NCI-H1048 (cell line): ENCODE data around the gene FYB1.

ENCODE experiments used
- DNase-seq: peaks from one replicate; lab custom pipeline; 2025; lab: John Stamatoyannopoulos, UW

Gene FYB1

DNA sequence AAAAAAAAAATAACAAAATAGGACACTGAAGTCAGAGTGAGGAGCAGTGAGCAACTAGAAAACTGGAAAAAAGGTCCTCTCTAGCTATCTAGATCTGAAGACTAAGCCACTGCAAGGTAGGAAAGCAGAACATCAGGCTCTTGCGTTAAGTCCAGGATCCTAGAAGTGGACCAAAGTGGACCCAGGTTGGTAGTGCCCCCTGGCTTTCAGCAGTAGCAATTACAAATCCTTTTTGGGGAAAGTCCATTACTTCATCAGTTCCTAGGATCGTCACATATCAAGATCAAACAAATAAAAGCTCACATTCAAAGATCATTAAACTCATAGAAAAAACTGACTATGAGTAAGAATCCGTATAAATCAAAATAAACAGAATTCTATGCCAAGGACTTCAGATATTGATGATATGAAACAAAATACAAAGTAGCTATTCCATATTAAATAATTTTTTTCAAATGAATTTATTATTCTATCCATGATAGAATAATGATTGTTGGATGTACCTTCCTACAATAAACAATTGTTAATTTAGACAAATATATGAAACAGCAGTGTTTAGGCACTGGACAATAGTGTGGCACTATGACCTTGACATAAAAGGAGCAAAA lies 138.7 kb downstream of the FYB1 start:
- no peak for DNase-seq

DNA sequence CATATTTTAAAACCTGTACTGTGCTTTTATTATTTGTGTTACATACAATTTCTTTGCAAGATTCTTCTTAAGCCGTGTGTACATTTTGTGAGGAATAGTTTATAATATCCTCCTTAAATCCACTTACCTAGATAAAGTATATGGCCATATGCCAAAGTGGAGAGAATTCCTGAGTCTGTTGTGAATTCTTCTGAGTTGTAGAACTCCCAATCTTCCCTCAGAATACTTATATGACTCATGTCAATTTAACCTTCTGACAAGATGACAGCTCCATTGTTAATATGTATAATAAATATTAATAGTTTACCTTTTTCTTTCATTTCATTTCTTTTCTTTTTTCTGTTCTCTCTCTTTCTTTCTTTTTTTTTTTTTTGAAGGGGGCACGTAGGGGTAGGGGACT lies 139.2 kb downstream of the FYB1 start:
- DNase-seq, result no peak

DNA sequence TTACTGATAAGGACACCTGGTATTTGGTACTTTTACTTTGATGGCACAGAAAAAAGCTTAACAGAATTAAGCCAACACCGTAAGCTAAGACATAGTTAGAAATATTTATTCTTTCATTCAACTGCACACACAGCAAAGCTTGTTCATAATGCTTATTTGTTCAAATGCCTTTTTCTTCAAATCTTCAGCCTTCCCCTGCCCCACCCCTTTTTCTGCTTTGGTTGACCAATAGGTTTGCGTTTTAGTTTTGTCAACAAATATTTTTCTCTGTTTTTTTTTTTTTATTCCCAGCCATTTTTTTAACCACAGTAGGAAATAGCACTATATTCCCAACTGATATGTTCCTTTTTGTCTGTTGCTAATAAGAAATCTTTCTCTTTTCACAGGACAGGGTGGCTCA lies 140.2 kb downstream of the FYB1 start:
- no peak for DNase-seq

DNA sequence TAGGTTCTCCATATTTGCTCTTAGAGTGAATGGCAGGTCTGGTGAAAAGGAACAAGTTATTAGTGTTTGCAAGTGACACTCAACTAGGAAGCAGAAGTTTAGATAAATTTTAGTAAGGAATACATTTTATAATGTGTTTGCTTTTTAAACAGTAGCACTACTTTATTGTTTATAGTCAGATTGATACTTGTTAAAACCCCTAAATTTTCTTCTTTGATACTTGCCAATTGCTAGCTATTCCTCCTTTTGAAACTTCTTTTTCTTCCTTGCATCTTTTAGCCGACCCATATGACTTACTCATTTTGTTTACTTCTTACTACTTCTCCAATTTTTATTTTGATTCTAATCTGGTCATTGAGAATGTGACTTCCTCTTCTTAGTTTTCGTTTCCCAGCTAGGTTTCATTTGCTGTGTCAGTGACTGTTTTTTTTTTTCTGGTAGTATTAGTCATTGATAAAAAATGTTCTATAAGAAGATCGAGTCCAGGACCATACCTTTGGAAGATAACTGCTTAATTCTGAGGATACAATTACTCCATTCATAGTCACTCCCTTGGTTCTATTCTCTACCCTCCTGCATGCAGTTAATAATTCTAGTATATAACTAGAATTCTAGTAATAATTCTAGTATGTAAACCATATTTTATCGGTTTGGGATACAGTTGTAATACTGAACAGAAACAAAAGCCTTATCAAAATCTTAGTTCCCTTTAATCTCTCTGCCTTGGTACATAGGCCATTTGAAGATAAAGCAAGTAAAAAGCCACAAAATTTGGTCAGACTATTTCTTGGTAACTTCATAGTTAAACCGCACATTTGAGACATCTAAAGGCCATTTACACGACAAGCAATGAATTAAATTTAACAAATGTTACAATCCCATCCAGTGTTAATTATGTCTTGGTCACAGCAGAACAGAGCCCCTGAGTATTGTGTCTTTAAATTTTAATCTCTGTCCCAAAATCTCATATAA lies 142.3 kb downstream of the FYB1 start:
- DNase-seq, result no peak

DNA sequence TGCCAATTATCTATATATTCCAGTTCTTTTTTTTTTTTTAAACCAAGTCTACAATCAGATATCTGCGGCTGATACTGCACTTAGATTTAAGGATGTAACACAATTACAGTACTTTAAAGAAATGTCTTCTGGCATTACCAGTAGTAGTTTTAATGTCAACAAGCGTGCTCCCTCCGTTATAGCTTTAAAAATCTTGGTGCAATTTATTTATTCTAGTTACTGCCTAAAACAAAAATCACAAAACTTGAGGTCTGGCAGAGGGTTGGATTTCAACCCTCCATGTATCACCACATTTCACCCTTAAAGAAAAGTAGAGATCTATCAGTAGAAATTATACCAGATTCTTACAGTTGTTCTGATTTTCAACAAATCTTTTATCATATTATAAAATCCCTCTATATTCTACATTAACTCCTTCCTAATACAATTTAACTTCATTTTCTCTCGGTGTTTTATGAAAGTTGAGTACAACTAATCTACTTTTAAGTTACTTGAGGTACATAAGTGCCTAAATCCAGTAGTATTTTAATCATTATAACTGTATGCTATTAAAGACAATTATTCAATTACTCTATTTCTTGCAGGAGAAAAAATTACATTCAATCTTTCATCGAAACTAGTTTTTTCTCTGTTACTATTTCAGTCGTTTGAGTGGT lies 143.1 kb downstream of the FYB1 start:
- DNase-seq, result no peak

DNA sequence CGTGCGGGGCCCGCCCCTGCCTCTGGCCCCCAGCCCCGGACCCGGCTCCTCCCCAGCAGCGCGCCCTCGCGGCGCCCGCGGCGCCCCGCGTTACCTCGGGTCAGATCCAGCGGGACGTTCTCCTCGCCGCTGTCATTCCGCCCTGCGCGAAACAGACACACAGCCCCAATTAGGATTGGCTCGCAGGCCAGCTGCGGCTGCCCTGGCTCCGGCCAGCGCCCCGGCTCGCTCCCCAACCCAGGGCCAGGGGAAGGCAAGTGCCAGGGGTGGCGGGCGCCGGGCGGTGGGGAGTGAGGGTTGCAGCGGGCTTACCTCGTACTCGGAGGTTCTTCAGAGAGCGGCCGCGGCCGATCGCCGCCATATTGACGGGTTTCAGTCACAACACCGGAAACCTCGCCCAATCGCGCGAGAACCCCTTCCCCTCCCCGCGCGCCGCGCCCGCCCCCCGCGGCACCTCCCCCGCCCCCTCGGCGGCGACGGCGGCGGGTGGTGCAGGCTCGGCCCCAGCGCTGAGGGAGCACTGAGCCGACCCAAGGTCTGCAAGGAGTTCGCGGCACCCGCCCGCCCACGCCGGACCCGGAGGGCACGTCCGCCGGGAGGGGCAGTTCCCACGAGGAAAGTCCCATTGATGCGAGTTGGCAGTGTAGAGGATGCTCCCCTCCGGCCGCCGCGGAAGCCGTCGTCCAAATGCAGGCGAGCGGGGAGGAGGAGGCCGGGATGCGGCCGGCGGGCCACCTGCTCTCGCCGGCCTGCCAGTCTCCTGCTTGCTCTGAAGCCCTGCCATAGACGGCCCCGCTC lies 145.1 kb downstream of the FYB1 start, which contains the start of gene RICTOR:
Gene RICTOR, minus strand, starts transcription at position 383 of the 798 bp plus-strand sequence. Its CDS starts 22 bp downstream, at position 361.
- peak; percentile 65 for DNase-seq

DNA sequence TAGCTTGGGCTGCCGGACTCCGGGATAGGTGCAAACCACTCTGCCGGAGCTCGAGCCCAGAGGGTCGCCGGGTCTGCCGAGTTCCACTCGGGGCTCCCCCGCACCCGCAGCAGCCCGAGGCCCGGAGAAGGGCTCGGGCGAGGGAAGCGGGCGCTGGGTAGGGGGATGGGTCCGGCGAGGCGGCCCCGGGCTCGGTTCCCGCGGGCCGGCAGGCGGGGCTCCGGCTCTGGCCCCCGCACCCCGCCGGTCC lies 145.7 kb downstream of the FYB1 start:
- no peak for DNase-seq

DNA sequence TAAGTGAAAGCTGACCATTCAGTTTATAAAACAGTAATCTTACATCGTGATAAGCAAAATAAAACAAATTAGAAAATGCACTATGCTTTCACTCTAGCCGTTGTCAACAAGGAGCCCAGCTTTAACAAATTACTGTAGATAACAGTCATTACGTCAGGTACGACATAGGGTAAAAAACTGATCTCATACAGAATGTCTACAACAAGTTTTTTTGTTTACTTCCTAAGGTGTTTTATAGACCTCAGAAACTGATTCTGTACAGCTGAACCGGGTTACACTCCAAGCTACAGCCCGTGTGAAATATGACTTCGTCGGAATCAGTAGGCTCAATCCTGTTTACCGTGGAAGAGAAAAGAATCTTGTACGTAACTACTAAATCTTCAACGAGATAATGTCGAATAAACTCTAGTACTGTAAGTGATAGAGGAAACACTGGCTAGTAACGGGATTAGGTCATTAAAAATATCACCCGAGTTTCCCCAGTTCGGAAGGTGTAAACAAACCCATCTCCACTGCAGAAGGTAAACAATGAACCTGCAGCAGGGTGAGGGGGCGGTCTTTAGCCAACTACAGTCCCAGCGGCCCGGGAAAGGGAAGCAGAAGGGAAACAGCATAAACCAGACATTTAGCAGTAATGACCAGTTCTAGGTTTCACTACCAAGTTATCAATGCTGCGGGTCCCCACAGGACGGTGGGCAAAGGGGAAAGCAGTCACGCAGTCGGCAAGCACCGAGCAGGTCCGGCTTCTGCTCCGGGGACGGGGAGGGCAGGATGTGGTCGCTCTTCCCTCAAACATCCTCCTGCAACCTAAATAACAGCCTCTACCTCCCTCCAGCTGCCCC lies 146.2 kb downstream of the FYB1 start:
- no peak for DNase-seq

DNA sequence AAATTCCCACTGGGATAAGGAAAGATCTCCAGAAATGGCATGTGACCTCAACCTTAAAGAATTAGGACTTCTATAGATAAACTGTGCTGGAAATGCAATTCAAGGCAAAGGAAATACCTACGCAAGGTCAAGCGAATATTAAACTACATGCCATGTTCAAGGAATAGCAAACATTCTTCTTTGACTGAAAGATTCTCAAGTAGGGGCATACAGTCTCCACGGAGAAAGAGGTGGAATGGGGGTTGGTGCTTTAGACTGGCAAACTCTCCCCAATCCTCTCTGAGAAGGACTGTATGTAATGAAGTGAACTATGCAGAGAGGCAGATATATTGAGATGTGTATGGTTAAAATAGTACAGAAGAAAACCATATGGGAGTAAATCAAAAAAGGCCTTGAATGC lies 151.3 kb downstream of the FYB1 start:
- DNase-seq, result no peak

DNA sequence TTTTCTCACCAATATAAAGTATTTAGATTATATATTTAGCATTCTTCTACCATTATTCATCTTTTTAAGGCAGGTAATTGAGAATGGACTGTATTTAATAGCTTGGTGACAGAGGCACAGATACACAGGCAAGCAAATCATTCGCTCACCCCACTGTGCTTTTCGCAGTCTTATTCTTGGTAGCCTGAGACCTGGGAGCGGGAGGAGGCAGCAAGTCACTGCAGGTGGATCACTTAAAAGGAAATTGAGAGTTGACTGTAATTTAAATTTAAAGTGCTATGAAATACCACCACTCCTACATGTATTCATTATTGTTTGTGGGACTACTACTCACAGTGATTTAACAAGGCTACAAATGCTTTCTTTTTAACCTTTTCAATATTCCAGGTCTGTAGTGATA lies 154.9 kb downstream of the FYB1 start:
- no peak for DNase-seq

DNA sequence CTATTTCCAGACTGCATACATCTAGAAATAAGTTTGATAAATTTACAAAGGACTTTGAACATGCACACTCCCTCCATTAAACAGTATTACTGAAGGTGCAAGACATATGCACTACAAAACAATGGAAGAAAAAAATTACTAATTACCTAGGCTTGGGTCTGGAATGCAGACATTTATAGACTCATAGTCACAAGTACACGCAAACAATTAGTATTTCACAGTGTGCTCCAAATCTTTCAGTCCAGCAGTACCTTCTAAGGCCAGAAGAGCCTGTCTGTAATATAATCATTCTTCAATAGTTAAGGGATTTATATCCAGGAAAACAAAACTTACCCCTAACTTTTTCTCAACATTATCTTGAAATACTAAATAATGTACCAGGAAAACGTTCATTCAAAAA lies 156.3 kb downstream of the FYB1 start:
- DNase-seq, result no peak

DNA sequence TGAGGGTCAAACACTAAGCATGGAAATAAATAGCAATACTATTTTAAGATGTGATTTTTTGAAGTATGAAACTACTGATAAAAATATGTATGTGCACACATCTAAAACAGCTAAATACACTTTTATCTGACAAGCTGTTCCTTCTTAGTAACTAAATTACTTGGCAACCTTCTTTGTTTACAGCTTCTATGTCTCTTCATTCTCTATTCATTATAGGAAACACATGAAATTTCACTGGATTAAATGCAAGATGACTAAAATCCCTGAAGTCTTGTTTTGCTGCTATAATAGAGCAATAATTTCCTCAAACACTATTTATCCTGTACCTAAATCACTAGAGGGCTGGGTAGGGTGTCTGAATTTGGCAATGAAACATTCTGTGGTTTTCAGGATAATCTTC lies 156.8 kb downstream of the FYB1 start:
- no peak for DNase-seq

DNA sequence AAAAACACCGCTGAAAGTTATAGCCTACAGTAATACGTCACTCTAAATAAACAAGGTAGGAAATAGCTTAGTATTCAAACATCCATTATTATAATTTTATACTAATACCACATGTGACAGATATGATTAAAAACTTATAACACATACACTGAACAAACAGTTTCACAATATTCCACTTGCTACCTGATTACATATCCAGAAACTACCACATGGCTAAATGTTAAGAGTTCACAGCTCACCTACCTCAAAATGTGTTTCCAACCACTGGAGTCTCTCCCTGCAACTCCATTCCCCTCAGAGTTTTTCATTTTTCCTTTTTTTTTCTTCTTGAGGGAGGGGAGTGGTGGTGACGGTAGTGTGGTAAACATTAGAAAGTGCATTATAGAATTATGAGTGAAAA lies 157.3 kb downstream of the FYB1 start:
- no peak for DNase-seq

DNA sequence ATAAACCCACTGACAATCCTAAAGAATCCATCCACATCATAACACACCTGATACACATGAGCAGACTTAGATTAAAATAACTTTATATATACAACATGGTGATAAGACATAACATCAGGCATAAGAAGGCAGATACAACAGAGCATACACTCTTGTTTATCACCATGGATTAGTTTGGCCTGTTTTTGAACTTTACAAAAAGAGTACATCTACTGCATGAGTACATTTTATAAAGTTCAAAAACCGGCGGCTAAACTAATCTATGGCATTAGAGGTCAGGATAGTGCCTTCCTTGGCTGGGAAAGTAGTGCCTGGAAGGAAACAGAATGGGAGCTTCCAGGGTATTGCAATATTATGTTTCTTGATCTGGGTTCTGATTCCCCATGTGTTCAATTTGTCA lies 160.3 kb downstream of the FYB1 start:
- DNase-seq, result no peak

DNA sequence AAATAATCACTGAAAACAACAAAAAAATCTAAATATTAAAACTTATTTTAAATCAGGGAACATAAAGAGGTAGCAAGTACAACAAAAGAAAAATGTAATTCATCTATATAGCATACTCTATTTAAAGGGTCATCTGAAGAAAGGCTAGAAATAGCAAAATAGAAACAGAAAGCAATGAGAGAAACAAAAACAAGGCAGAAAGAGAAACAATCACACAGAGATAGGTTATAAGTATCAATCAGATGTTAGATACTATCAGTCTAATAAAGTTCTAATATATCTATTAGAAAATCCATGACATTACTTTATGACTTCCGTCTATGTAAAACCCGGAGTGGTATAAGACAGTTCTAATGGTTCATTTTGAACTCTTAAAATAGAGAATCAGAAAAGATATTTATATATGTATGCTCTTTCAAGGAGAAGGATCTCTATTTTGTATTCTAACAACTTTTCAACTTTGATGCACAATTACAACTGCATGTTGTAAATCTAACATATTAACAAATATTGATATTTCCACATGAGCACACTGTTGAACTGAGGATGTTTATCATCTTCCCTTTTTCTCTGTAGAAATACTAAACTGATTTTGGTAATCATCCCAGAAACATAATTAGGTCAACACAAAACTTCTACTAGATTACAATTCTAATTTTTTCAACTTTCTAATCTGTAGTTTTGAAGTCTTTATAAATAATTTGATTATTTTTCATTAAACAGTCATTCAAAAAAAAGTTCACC lies 161.0 kb downstream of the FYB1 start:
- no peak for DNase-seq

DNA sequence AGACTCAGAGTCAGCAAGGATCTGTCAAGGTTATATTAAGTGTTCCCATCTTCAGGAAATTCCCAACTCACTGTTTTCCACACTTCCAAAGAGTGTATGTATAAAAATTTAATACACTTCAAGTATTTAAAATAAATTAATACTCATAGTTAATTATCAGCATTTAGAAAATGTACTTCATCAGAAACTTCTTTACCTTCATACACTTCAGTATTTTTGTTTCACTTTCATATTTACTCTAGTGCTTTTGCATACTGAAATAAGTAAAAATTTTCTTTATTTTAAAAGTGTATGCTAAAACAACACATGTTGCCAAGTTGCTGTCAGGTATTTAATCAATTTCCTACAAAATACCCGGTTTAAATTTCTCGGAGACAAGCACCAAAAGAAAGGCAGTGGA lies 161.6 kb downstream of the FYB1 start:
- DNase-seq, result no peak

DNA sequence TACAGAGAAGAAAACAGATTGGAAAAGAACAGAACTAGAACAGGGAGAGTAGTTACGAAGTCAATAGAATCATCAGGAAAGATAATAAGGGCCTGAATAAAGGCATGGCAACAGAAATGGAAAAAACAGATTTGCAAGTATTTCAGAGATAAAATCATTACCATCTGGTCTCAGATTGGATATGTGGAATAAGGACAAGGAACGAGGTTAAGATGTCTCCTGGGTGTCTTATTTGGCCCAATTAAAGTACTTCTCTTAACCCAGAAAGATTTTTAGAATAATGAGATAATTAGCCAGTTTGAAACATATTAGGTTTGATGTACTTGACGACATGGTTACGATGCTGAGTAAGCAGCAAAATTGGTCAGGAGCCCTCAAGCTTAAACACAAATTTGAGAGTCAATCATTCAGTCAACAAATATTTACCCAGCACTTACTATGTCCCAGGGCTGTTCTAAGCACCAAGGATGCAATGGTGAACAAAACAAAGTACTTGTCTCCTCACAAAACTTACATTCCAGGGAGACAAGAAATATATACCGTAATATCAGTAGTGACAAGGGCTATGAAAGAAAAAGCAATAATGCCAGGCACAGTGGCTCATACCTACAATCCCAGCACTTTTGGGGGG lies 163.5 kb downstream of the FYB1 start:
- no peak for DNase-seq
